GM19328 (cell line): ENCODE results near the gene WASL.

Experiments
- ATAC-seq: cut with Tn5 transposase; IDR thresholded peaks from one replicate; pipeline ENCODE4 v1.9.1; 2021; ENCODE audit warnings: mild to moderate bottlenecking, moderate library complexity; ENCODE audit not compliant: unreplicated experiment

Gene WASL

GRCh38 chr7:123705211-123705901 is 43.4 kb downstream of the WASL start:
- ATAC-seq: no peak

GRCh38 chr7:123695944-123696677 is 52.7 kb downstream of the WASL start:
- ATAC-seq: no peak

GRCh38 chr7:123692471-123692877 is 56.3 kb downstream of the WASL start:
- ATAC-seq: no peak

GRCh38 chr7:123690550-123690949 is 58.3 kb downstream of the WASL start:
- no peak for ATAC-seq

- ATAC-seq: no peak
Observed at GRCh38 chr7:123689250-123689649, 59.6 kb downstream of the WASL start.

GRCh38 chr7:123687727-123688126 is 61.1 kb downstream of the WASL start:
- no peak for ATAC-seq

GRCh38 chr7:123687161-123687560 is 61.6 kb downstream of the WASL start:
- ATAC-seq: no peak

- peak; percentile 64 for ATAC-seq
Observed at GRCh38 chr7:123682690-123683089, 66.1 kb downstream of the WASL start.

GRCh38 chr7:123681561-123681960 is 67.2 kb downstream of the WASL start:
- ATAC-seq: no peak

GRCh38 chr7:123680580-123680979 is 68.2 kb downstream of the WASL start:
- ATAC-seq: no peak

GRCh38 chr7:123679614-123680013 is 69.2 kb downstream of the WASL start:
- no peak for ATAC-seq

GRCh38 chr7:123677061-123677715 is 71.6 kb downstream of the WASL start:
- no peak for ATAC-seq

- ATAC-seq: no peak
Observed at GRCh38 chr7:123675181-123675473, 73.7 kb downstream of the WASL start.

- ATAC-seq: no peak
Observed at GRCh38 chr7:123674399-123675180, 74.2 kb downstream of the WASL start.

- no peak for ATAC-seq
Observed at GRCh38 chr7:123673752-123674398, 74.9 kb downstream of the WASL start.

GRCh38 chr7:123673137-123673732 is 75.6 kb downstream of the WASL start:
- no peak for ATAC-seq

GRCh38 chr7:123669485-123669884 is 79.3 kb downstream of the WASL start:
- no peak for ATAC-seq

- ATAC-seq: no peak
Observed at GRCh38 chr7:123666492-123666891, 82.3 kb downstream of the WASL start.

- ATAC-seq: no peak
Observed at GRCh38 chr7:123665896-123666295, 82.9 kb downstream of the WASL start.

- no peak for ATAC-seq
Observed at GRCh38 chr7:123665157-123665556, 83.6 kb downstream of the WASL start.

- no peak for ATAC-seq
Observed at GRCh38 chr7:123663200-123663599, 85.6 kb downstream of the WASL start.
